ENCODE measurements around the gene ADAD1. TPM values are rescaled to one million over a fixed set of nuclear protein-coding genes. Genes with fewer than 3 reads are reported as not detected.
A peak's percentile ranks its signal among the peaks of the same experiment; 100 is the strongest.
"Not testable (repeated sequence)": the region's sequence is repeated elsewhere in the genome, so short reads cannot be mapped to it uniquely, and the experiment has no call there.

The ADAD1 gene
- not detected in 2 replicates for total RNA-seq (2014; rRNA removed; shearing (Covaris generic))

GRCh38 chr4:122378711-122379110, at the start of gene ADAD1:
Gene ADAD1 (plus strand): TSS chr4:122379011. CDS start chr4:122380070, 1,059 bp downstream.
- Histone ChIP-seq H3K27me3 (no peaks in the 10 kb centered on the region), H3K4me1 (no peaks in the 10 kb centered on the region), H3K9me3 (replicated peaks) (no peaks in the 10 kb centered on the region), H3K4me3 (no peak within 1 kb of the TSS), H3K36me3 (no peaks in the 10 kb centered on the region), H3K27ac (no peak within 1 kb of the TSS)
- DNase-seq = no peak

- Histone ChIP-seq H3K4me1 (peaks cover 4% of the 10 kb centered on the region; the same call in 1 of the 2 replicates), H3K36me3 (peaks cover 33% of the 10 kb centered on the region), H3K27ac (no peak overlapping the region), H3K27me3 (no peaks in the 10 kb centered on the region), H3K4me3 (no peak overlapping the region), H3K9me3 (replicated peaks) (no peaks in the 10 kb centered on the region)
- DNase-seq = peak in 1 of 2 experiments; percentile 7
Measured at GRCh38 chr4:122329876-122330565, 48.8 kb upstream of the ADAD1 start.

- H3K27ac ChIP-seq = no peak overlapping the region
- peaks cover 30% of the 10 kb centered on the region for H3K36me3 ChIP-seq
- H3K4me1 ChIP-seq = peaks cover 4% of the 10 kb centered on the region; the same call in 1 of the 2 replicates
- no peak for DNase-seq
- H3K4me3 ChIP-seq = no peak overlapping the region
- no peaks in the 10 kb centered on the region for H3K27me3 ChIP-seq
- H3K9me3 ChIP-seq (replicated peaks) = no peaks in the 10 kb centered on the region
Measured at GRCh38 chr4:122331195-122331594, 47.6 kb upstream of the ADAD1 start.

- Histone ChIP-seq H3K27ac (no peak overlapping the region), H3K27me3 (no peaks in the 10 kb centered on the region), H3K36me3 (peaks cover 32% of the 10 kb centered on the region; the same call in 1 of the 2 replicates), H3K4me3 (no peak overlapping the region), H3K9me3 (replicated peaks) (no peaks in the 10 kb centered on the region), H3K4me1 (peaks cover 4% of the 10 kb centered on the region; the same call in 1 of the 2 replicates)
- DNase-seq = no peak
Measured at GRCh38 chr4:122334828-122335227, 44.0 kb upstream of the ADAD1 start.

- Histone ChIP-seq H3K36me3 (peaks cover 21% of the 10 kb centered on the region), H3K27ac (no peak overlapping the region), H3K9me3 (replicated peaks) (no peaks in the 10 kb centered on the region), H3K4me3 (no peak overlapping the region), H3K27me3 (no peaks in the 10 kb centered on the region), H3K4me1 (no peaks in the 10 kb centered on the region)
- DNase-seq = no peak
Measured at GRCh38 chr4:122341886-122342285, 36.9 kb upstream of the ADAD1 start.

- H3K9me3 ChIP-seq (replicated peaks) = no peaks in the 10 kb centered on the region
- no peaks in the 10 kb centered on the region for H3K4me1 ChIP-seq
- no peak overlapping the region for H3K4me3 ChIP-seq
- DNase-seq = no peak
- no peaks in the 10 kb centered on the region for H3K27me3 ChIP-seq
- no peak overlapping the region for H3K27ac ChIP-seq
- H3K36me3 ChIP-seq = peaks cover 30% of the 10 kb centered on the region
Measured at GRCh38 chr4:122346036-122346435, 32.8 kb upstream of the ADAD1 start.

GRCh38 chr4:122346503-122346902, 32.3 kb upstream of the ADAD1 start:
- H3K27ac ChIP-seq = no peak overlapping the region
- no peaks in the 10 kb centered on the region for H3K27me3 ChIP-seq
- no peak for DNase-seq
- H3K36me3 ChIP-seq = peaks cover 34% of the 10 kb centered on the region
- H3K9me3 ChIP-seq (replicated peaks) = no peaks in the 10 kb centered on the region
- no peak overlapping the region for H3K4me3 ChIP-seq
- H3K4me1 ChIP-seq = no peaks in the 10 kb centered on the region

- Histone ChIP-seq H3K4me1 (no peaks in the 10 kb centered on the region), H3K27me3 (no peaks in the 10 kb centered on the region), H3K36me3 (peaks cover 21% of the 10 kb centered on the region), H3K9me3 (replicated peaks) (no peaks in the 10 kb centered on the region), H3K27ac (no peak overlapping the region), H3K4me3 (no peak overlapping the region)
- no peak for DNase-seq
Measured at GRCh38 chr4:122356317-122356808, 22.4 kb upstream of the ADAD1 start.

- no peak overlapping the region for H3K4me3 ChIP-seq
- no peaks in the 10 kb centered on the region for H3K27me3 ChIP-seq
- H3K36me3 ChIP-seq = peaks cover 24% of the 10 kb centered on the region
- H3K27ac ChIP-seq = no peak overlapping the region
- no peak for DNase-seq
- H3K4me1 ChIP-seq = no peaks in the 10 kb centered on the region; the same call in 1 of the 2 replicates
- no peaks in the 10 kb centered on the region; the same call in 1 of the 2 replicates for H3K9me3 ChIP-seq (replicated peaks)
Measured at GRCh38 chr4:122360754-122361153, 18.1 kb upstream of the ADAD1 start.

- H3K4me1 ChIP-seq = no peaks in the 10 kb centered on the region; the same call in 1 of the 2 replicates
- no peak overlapping the region for H3K4me3 ChIP-seq
- DNase-seq = no peak
- H3K9me3 ChIP-seq (replicated peaks) = no peaks in the 10 kb centered on the region; the same call in 1 of the 2 replicates
- H3K27me3 ChIP-seq = no peaks in the 10 kb centered on the region
- no peak overlapping the region for H3K27ac ChIP-seq
- H3K36me3 ChIP-seq = peaks cover 13% of the 10 kb centered on the region
Measured at GRCh38 chr4:122364700-122365404, 14.0 kb upstream of the ADAD1 start.

- H3K36me3 ChIP-seq; H3K4me3 ChIP-seq; H3K27ac ChIP-seq; H3K4me1 ChIP-seq; H3K9me3 ChIP-seq (replicated peaks); DNase-seq; H3K27me3 ChIP-seq: not testable (repeated sequence)
Measured at GRCh38 chr4:122368786-122369185, 10.0 kb upstream of the ADAD1 start.

GRCh38 chr4:122377352-122377751, 1.5 kb upstream of the ADAD1 start:
- Histone ChIP-seq H3K4me1 (no peaks in the 10 kb centered on the region), H3K4me3 (no peak overlapping the region), H3K36me3 (no peaks in the 10 kb centered on the region), H3K27ac (no peak overlapping the region), H3K27me3 (no peaks in the 10 kb centered on the region), H3K9me3 (replicated peaks) (no peaks in the 10 kb centered on the region)
- DNase-seq = no peak

GRCh38 chr4:122379239-122379638, 428 bp downstream of the ADAD1 start:
- H3K27me3 ChIP-seq = no peaks in the 10 kb centered on the region
- H3K27ac ChIP-seq = no peak overlapping the region
- no peaks in the 10 kb centered on the region for H3K4me1 ChIP-seq
- H3K36me3 ChIP-seq = no peaks in the 10 kb centered on the region
- no peak for DNase-seq
- no peak overlapping the region for H3K4me3 ChIP-seq
- no peaks in the 10 kb centered on the region for H3K9me3 ChIP-seq (replicated peaks)

- Histone ChIP-seq H3K27me3 (no peaks in the 10 kb centered on the region), H3K9me3 (replicated peaks) (no peaks in the 10 kb centered on the region), H3K27ac (no peak overlapping the region), H3K36me3 (no peaks in the 10 kb centered on the region), H3K4me1 (no peaks in the 10 kb centered on the region), H3K4me3 (no peak overlapping the region)
- no peak for DNase-seq
Measured at GRCh38 chr4:122383341-122383740, 4.5 kb downstream of the ADAD1 start.

GRCh38 chr4:122384245-122384644, 5.4 kb downstream of the ADAD1 start:
- DNase-seq = no peak
- H3K36me3 ChIP-seq = no peaks in the 10 kb centered on the region

More at GRCh38 chr4:122384245-122384644, 5.4 kb downstream of the ADAD1 start:
- H3K27me3 ChIP-seq = no peaks in the 10 kb centered on the region
- H3K4me3 ChIP-seq = no peak overlapping the region
- peaks cover 2% of the 10 kb centered on the region; the same call in 1 of the 2 replicates for H3K9me3 ChIP-seq (replicated peaks)
- no peak overlapping the region for H3K27ac ChIP-seq
- H3K4me1 ChIP-seq = no peaks in the 10 kb centered on the region

Data from SJCRH30 (cell line).